NCI-H2196 (cell line): Measurements from ENCODE around the gene HDAC10.
A peak's percentile ranks its signal among the peaks of the same experiment; 100 is the strongest.
"Not testable (repeated sequence)": the region's sequence is repeated elsewhere in the genome, so short reads cannot be mapped to it uniquely, and the experiment has no call there.

Experiments
- DNase-seq: peaks from one replicate; lab custom pipeline; 2025; ENCODE audit not compliant: unreplicated experiment; lab: John Stamatoyannopoulos, UW

HDAC10 gene

GRCh38 chr22:50285568-50286229 is 34.6 kb upstream of the HDAC10 start:
- DNase-seq = no peak

GRCh38 chr22:50284479-50284878 is 33.4 kb upstream of the HDAC10 start:
- no peak for DNase-seq

GRCh38 chr22:50283821-50284220 is 32.8 kb upstream of the HDAC10 start:
- no peak for DNase-seq

GRCh38 chr22:50282361-50283155 is 31.5 kb upstream of the HDAC10 start:
- no peak for DNase-seq

GRCh38 chr22:50281957-50282356 is 30.9 kb upstream of the HDAC10 start:
- DNase-seq = no peak

GRCh38 chr22:50281384-50281760 is 30.3 kb upstream of the HDAC10 start:
- no peak for DNase-seq

- no peak for DNase-seq
Observed at GRCh38 chr22:50280708-50281383, 29.8 kb upstream of the HDAC10 start.

GRCh38 chr22:50280022-50280707 is 29.1 kb upstream of the HDAC10 start:
- DNase-seq = no peak

- DNase-seq = no peak
Observed at GRCh38 chr22:50278956-50279619, 28.0 kb upstream of the HDAC10 start.

- no peak for DNase-seq
Observed at GRCh38 chr22:50278461-50278860, 27.4 kb upstream of the HDAC10 start.

GRCh38 chr22:50277761-50278160 is 26.7 kb upstream of the HDAC10 start:
- DNase-seq = no peak

- DNase-seq = peak; percentile 7
Observed at GRCh38 chr22:50276143-50276542, 25.1 kb upstream of the HDAC10 start.

- DNase-seq = no peak
Observed at GRCh38 chr22:50275181-50276055, 24.4 kb upstream of the HDAC10 start.

GRCh38 chr22:50274771-50275170 is 23.7 kb upstream of the HDAC10 start:
- DNase-seq = no peak

GRCh38 chr22:50274311-50274710 is 23.2 kb upstream of the HDAC10 start:
- peak; percentile 37 for DNase-seq

GRCh38 chr22:50273781-50274180 is 22.7 kb upstream of the HDAC10 start:
- not testable (repeated sequence) for DNase-seq

- DNase-seq = not testable (repeated sequence)
Observed at GRCh38 chr22:50273352-50273751, 22.3 kb upstream of the HDAC10 start.

GRCh38 chr22:50272044-50272802 is 21.2 kb upstream of the HDAC10 start:
- DNase-seq = no peak

- DNase-seq = peak; percentile 71
Observed at GRCh38 chr22:50271519-50271970, 20.5 kb upstream of the HDAC10 start.
